ENCODE data around the gene TOR2A.

TOR2A gene

GRCh38 chr9:127698985-127699670, 36.0 kb downstream of the TOR2A start:
- no peak overlapping the region for H3K27ac ChIP-seq (ENCODE audit: low read length)
- no peaks in the 10 kb centered on the region for H3K27me3 ChIP-seq (ENCODE audit: low read depth, low read length)
- no peaks in the 10 kb centered on the region for H3K79me2 ChIP-seq (ENCODE audit: low read length)
- peak overlapping the region; percentile 78 for H3K4me2 ChIP-seq (ENCODE audit: low read length)
- H3K4me3 ChIP-seq (ENCODE audit: low read length), result peak overlapping the region; percentile 80
- no peaks in the 10 kb centered on the region for H3K9me3 ChIP-seq (ENCODE audit: insufficient read depth, low read length)
- H4K20me1 ChIP-seq (ENCODE audit: insufficient read depth, low read length), result no peaks in the 10 kb centered on the region
- TF ChIP-seq EZH2phosphoT487 (IDR thresholded peaks at IDR 0.05; ENCODE audit: low read depth), result no peak
- no peak for TF ChIP-seq CTCF (IDR thresholded peaks at IDR 0.05; ENCODE audit: low read depth, low read length)
- peak overlapping the region; percentile 95 for H2AFZ ChIP-seq (ENCODE audit: low read depth, low read length)
- H3K9ac ChIP-seq (ENCODE audit: low read length), result peak overlapping the region; percentile 48; the same call in 1 of the 2 replicates
- H3K36me3 ChIP-seq (replicated peaks; ENCODE audit: low read depth, low read length), result no peaks in the 10 kb centered on the region
- peaks cover 4% of the 10 kb centered on the region; the same call in 1 of the 2 replicates for H3K4me1 ChIP-seq (ENCODE audit: low read length)

- Histone ChIP-seq H3K27me3 (ENCODE audit: low read depth, low read length) (no peaks in the 10 kb centered on the region), H3K4me3 (ENCODE audit: low read length) (no peak overlapping the region), H3K4me2 (ENCODE audit: low read length) (peak overlapping the region; percentile 78; the same call in 1 of the 2 replicates), H2AFZ (ENCODE audit: low read depth, low read length) (no peak overlapping the region), H3K4me1 (ENCODE audit: low read length) (peaks cover 4% of the 10 kb centered on the region; the same call in 1 of the 2 replicates), H3K9ac (ENCODE audit: low read length) (no peak overlapping the region), H3K9me3 (ENCODE audit: insufficient read depth, low read length) (no peaks in the 10 kb centered on the region), H3K79me2 (ENCODE audit: low read length) (no peaks in the 10 kb centered on the region), H4K20me1 (ENCODE audit: insufficient read depth, low read length) (no peaks in the 10 kb centered on the region), H3K36me3 (replicated peaks; ENCODE audit: low read depth, low read length) (no peaks in the 10 kb centered on the region), H3K27ac (ENCODE audit: low read length) (no peak overlapping the region)
- TF ChIP-seq EZH2phosphoT487 (IDR thresholded peaks at IDR 0.05; ENCODE audit: low read depth), result no peak
- no peak for TF ChIP-seq CTCF (IDR thresholded peaks at IDR 0.05; ENCODE audit: low read depth, low read length)
Observed at GRCh38 chr9:127698386-127698785, 36.7 kb downstream of the TOR2A start.

DNA sequence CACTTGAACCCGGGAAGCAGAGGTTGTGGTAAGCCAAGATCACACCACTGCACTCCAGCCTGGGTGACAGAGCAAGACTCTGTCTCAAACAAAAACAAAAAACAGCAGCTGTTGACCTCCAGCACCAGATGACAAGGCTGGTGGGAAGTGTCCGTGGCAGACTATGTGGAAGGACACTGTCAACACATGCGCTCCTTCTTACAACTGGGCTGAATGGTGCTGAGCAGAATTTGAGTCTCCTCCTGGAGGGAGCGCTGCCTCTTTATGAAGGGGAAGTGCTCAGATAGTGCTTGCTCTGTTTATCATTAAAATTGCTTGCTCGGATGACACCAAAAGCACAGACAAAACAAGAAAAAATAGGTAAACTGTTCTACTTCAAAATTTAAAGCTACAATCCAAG, 37.5 kb downstream of the TOR2A start:
- no peak for TF ChIP-seq EZH2phosphoT487 (IDR thresholded peaks at IDR 0.05; ENCODE audit: low read depth)
- no peak for TF ChIP-seq CTCF (IDR thresholded peaks at IDR 0.05; ENCODE audit: low read depth, low read length)
- Histone ChIP-seq H3K9ac (ENCODE audit: low read length) (no peak overlapping the region), H3K27me3 (ENCODE audit: low read depth, low read length) (no peaks in the 10 kb centered on the region), H3K79me2 (ENCODE audit: low read length) (no peaks in the 10 kb centered on the region), H2AFZ (ENCODE audit: low read depth, low read length) (no peak overlapping the region), H3K36me3 (replicated peaks; ENCODE audit: low read depth, low read length) (no peaks in the 10 kb centered on the region), H4K20me1 (ENCODE audit: insufficient read depth, low read length) (no peaks in the 10 kb centered on the region), H3K4me3 (ENCODE audit: low read length) (no peak overlapping the region), H3K27ac (ENCODE audit: low read length) (no peak overlapping the region), H3K4me2 (ENCODE audit: low read length) (no peak overlapping the region), H3K4me1 (ENCODE audit: low read length) (peaks cover 4% of the 10 kb centered on the region; the same call in 1 of the 2 replicates), H3K9me3 (ENCODE audit: insufficient read depth, low read length) (no peaks in the 10 kb centered on the region)

- Histone ChIP-seq H3K4me2 (ENCODE audit: low read length) (no peak overlapping the region), H3K27ac (ENCODE audit: low read length) (no peak overlapping the region), H3K79me2 (ENCODE audit: low read length) (no peaks in the 10 kb centered on the region), H3K9ac (ENCODE audit: low read length) (no peak overlapping the region), H3K27me3 (ENCODE audit: low read depth, low read length) (no peaks in the 10 kb centered on the region), H4K20me1 (ENCODE audit: insufficient read depth, low read length) (no peaks in the 10 kb centered on the region), H2AFZ (ENCODE audit: low read depth, low read length) (no peak overlapping the region), H3K36me3 (replicated peaks; ENCODE audit: low read depth, low read length) (no peaks in the 10 kb centered on the region), H3K4me3 (ENCODE audit: low read length) (no peak overlapping the region), H3K4me1 (ENCODE audit: low read length) (peaks cover 4% of the 10 kb centered on the region; the same call in 1 of the 2 replicates), H3K9me3 (ENCODE audit: insufficient read depth, low read length) (no peaks in the 10 kb centered on the region)
- TF ChIP-seq EZH2phosphoT487 (IDR thresholded peaks at IDR 0.05; ENCODE audit: low read depth), result no peak
- TF ChIP-seq CTCF (IDR thresholded peaks at IDR 0.05; ENCODE audit: low read depth, low read length), result no peak
Observed at GRCh38 chr9:127694890-127695720, 40.0 kb downstream of the TOR2A start.

All from OCI-LY3 (cell line).